Measurements from ENCODE around the gene ZNF366. TPM values are rescaled to one million over a fixed set of nuclear protein-coding genes. Genes with fewer than 3 reads are reported as not detected.

Gene ZNF366
- total RNA-seq, 1 donor from 2014 or later = not detected

- Mint-ChIP-seq H3K9me3 (ENCODE audit: unreplicated experiment) (peaks cover 5% of the 10 kb centered on the region), H3K4me1 (ENCODE audit: unreplicated experiment) (peaks cover 20% of the 10 kb centered on the region), H3K27me3 (ENCODE audit: unreplicated experiment) (no peaks in the 10 kb centered on the region), H3K27ac (ENCODE audit: unreplicated experiment) (peak overlapping the region; percentile 38), H3K36me3 (ENCODE audit: unreplicated experiment) (peaks cover 2% of the 10 kb centered on the region), H3K4me3 (ENCODE audit: unreplicated experiment) (no peak overlapping the region)
- TF ChIP-seq CTCF (IDR thresholded peaks at IDR 0.05) = peak; percentile 23
- no peak for DNase-seq (ENCODE audit: extremely low spot score, unreplicated experiment)
Measured at GRCh38 chr5:72531496-72532190, 24.4 kb upstream of the ZNF366 start.

- H3K9me3 Mint-ChIP-seq (ENCODE audit: unreplicated experiment) = peaks cover 5% of the 10 kb centered on the region
- no peak for TF ChIP-seq CTCF (IDR thresholded peaks at IDR 0.05)
- no peak for DNase-seq (ENCODE audit: extremely low spot score, unreplicated experiment)
- H3K4me1 Mint-ChIP-seq (ENCODE audit: unreplicated experiment) = peaks cover 21% of the 10 kb centered on the region
- peak overlapping the region; percentile 34 for H3K27ac Mint-ChIP-seq (ENCODE audit: unreplicated experiment)
- no peak overlapping the region for H3K4me3 Mint-ChIP-seq (ENCODE audit: unreplicated experiment)
- H3K36me3 Mint-ChIP-seq (ENCODE audit: unreplicated experiment) = peaks cover 2% of the 10 kb centered on the region
- H3K27me3 Mint-ChIP-seq (ENCODE audit: unreplicated experiment) = no peaks in the 10 kb centered on the region
Measured at GRCh38 chr5:72530196-72530595, 23.0 kb upstream of the ZNF366 start.

- H3K27me3 Mint-ChIP-seq (ENCODE audit: unreplicated experiment) = no peaks in the 10 kb centered on the region
- peaks cover 21% of the 10 kb centered on the region for H3K4me1 Mint-ChIP-seq (ENCODE audit: unreplicated experiment)
- no peak overlapping the region for H3K4me3 Mint-ChIP-seq (ENCODE audit: unreplicated experiment)
- peaks cover 5% of the 10 kb centered on the region for H3K9me3 Mint-ChIP-seq (ENCODE audit: unreplicated experiment)
- no peak overlapping the region for H3K27ac Mint-ChIP-seq (ENCODE audit: unreplicated experiment)
- no peak for DNase-seq (ENCODE audit: extremely low spot score, unreplicated experiment)
- H3K36me3 Mint-ChIP-seq (ENCODE audit: unreplicated experiment) = peaks cover 2% of the 10 kb centered on the region
- TF ChIP-seq CTCF (IDR thresholded peaks at IDR 0.05) = no peak
Measured at GRCh38 chr5:72529383-72529782, 22.2 kb upstream of the ZNF366 start.

- no peak for TF ChIP-seq CTCF (IDR thresholded peaks at IDR 0.05)
- no peak overlapping the region for H3K27ac Mint-ChIP-seq (ENCODE audit: unreplicated experiment)
- H3K4me1 Mint-ChIP-seq (ENCODE audit: unreplicated experiment) = peaks cover 23% of the 10 kb centered on the region
- no peak overlapping the region for H3K4me3 Mint-ChIP-seq (ENCODE audit: unreplicated experiment)
- H3K27me3 Mint-ChIP-seq (ENCODE audit: unreplicated experiment) = no peaks in the 10 kb centered on the region
- DNase-seq (ENCODE audit: extremely low spot score, unreplicated experiment) = no peak
- H3K36me3 Mint-ChIP-seq (ENCODE audit: unreplicated experiment) = peaks cover 4% of the 10 kb centered on the region
- H3K9me3 Mint-ChIP-seq (ENCODE audit: unreplicated experiment) = peaks cover 8% of the 10 kb centered on the region
Measured at GRCh38 chr5:72525816-72526215, 18.6 kb upstream of the ZNF366 start.

- H3K4me3 Mint-ChIP-seq (ENCODE audit: unreplicated experiment) = no peak overlapping the region
- peaks cover 10% of the 10 kb centered on the region for H3K36me3 Mint-ChIP-seq (ENCODE audit: unreplicated experiment)
- no peak for DNase-seq (ENCODE audit: extremely low spot score, unreplicated experiment)
- H3K4me1 Mint-ChIP-seq (ENCODE audit: unreplicated experiment) = peaks cover 20% of the 10 kb centered on the region
- TF ChIP-seq CTCF (IDR thresholded peaks at IDR 0.05) = peak; percentile 74
- H3K27ac Mint-ChIP-seq (ENCODE audit: unreplicated experiment) = no peak overlapping the region
- peaks cover 8% of the 10 kb centered on the region for H3K9me3 Mint-ChIP-seq (ENCODE audit: unreplicated experiment)
- H3K27me3 Mint-ChIP-seq (ENCODE audit: unreplicated experiment) = no peaks in the 10 kb centered on the region
Measured at GRCh38 chr5:72523960-72524582, 16.9 kb upstream of the ZNF366 start.

All from osteocyte (in vitro differentiated cells).